GM20000 (cell line): Measurements from ENCODE around the gene PSD.
A peak's percentile ranks its signal among the peaks of the same experiment; 100 is the strongest.

Experiments
- DNase-seq: peaks from one replicate; pipeline ENCODE4 v3.0.0; 2012; ENCODE audit warnings: low spot score
- CTCF ChIP-seq: IDR thresholded peaks from 2 replicates; pipeline ENCODE4 v1.5.1; 2012; ENCODE audit warnings: mild to moderate bottlenecking, control low read depth; ENCODE audit errors: extremely low read depth, missing control alignments

PSD gene

GRCh38 chr10:102418622-102419268 is at the start of gene PSD:
Gene PSD, minus strand, starts transcription at chr10:102418785. Its CDS starts 1,747 bp downstream, at chr10:102417038.
- no peak for TF ChIP-seq CTCF
- DNase-seq = no peak

- no peak for DNase-seq
- no peak for TF ChIP-seq CTCF
Measured at GRCh38 chr10:102467971-102468438, 49.4 kb upstream of the PSD start.

GRCh38 chr10:102467318-102467717 is 48.7 kb upstream of the PSD start:
- no peak for TF ChIP-seq CTCF
- DNase-seq = no peak

GRCh38 chr10:102465466-102465865 is 46.9 kb upstream of the PSD start:
- DNase-seq = no peak
- TF ChIP-seq CTCF = no peak

GRCh38 chr10:102463983-102464382 is 45.4 kb upstream of the PSD start:
- DNase-seq = no peak
- no peak for TF ChIP-seq CTCF

- no peak for TF ChIP-seq CTCF
- no peak for DNase-seq
Measured at GRCh38 chr10:102462512-102463054, 44.0 kb upstream of the PSD start.

GRCh38 chr10:102461187-102462054 is 42.8 kb upstream of the PSD start:
- DNase-seq = peak; percentile 98

More at GRCh38 chr10:102461187-102462054, 42.8 kb upstream of the PSD start:
- TF ChIP-seq CTCF = no peak
